ENCODE data around the gene IMPA2. TPM values are rescaled to one million over a fixed set of nuclear protein-coding genes. Genes with fewer than 3 reads are reported as not detected.

The IMPA2 gene
- total and polyA plus RNA-seq, 2 of the 8 experiments (the other 6 are each of a cell fraction or from before 2014, with no cell fraction given), result 102 to 140 TPM

DNA sequence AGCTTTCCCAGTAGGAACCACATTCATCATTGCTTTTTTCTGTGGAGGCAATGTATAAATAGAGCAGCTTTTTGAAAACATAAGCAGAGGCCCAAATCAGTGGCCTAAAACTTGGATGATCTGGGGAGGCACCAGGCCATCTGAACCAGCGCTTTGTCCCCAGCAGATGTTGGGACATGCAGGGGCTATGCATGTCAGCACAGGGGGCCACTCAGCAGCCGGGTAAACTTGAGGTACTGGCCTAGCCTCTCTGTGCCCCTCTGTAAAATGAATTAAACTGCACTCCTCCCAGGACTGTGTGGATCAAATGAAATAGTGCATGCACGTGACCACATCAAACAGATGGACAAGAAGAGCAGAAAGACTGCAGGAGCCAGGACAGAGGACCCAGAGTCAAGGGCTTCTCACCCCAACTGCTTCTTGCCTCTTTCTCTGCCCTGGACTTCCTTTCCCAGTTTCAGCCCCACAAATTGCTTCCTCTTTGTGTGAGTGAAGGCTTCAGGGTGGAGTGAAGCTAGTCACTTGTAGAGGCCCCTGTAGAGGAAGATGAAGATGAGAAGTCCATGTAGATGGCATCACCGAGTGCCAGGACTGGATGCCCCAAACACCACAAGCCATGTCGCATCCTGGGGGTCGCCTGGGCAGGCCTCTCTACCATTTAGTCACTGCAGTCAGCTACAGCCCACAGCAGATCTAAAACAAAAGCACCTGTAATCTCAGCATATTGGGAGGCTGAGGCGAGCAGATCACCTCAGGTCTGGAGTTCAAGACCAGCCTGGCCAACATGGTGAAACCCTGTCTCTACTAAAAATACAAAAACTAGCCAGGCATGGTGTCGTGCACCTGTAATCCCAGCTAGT is 53.2 kb downstream of the IMPA2 start:
- no peak overlapping the region for H3K4me2 ChIP-seq (ENCODE audit: insufficient read depth in 1 of 2, low read depth in 2 of 2, low read length in 2 of 2)
- no peaks in the 10 kb centered on the region for H3K9me3 ChIP-seq (ENCODE audit: insufficient read depth in 2 of 2, low read depth in 1 of 2, low read length in 1 of 2)
- TF ChIP-seq SP2 (IDR thresholded peaks at IDR 0.05; ENCODE audit: low read length), result no peak
- no peak for TF ChIP-seq YY1 (IDR thresholded peaks at IDR 0.05; ENCODE audit: low read depth, low read length)
- TF ChIP-seq RFX5 (IDR thresholded peaks at IDR 0.05; ENCODE audit: borderline replicate concordance, low read depth, low read length), result no peak
- no peak for TF ChIP-seq SP1 (IDR thresholded peaks at IDR 0.05; ENCODE audit: low read depth, low read length)
- TF ChIP-seq ZNF274 (IDR thresholded peaks at IDR 0.05; ENCODE audit: borderline replicate concordance, extremely low read depth, low read length), result no peak
- TF ChIP-seq PHF8 (conservative IDR thresholded peaks at IDR 0.05; ENCODE audit: low read depth, low read length), result no peak
- no peak for TF ChIP-seq RAD21 (IDR thresholded peaks at IDR 0.05 in 1 of 2, conservative IDR thresholded peaks at IDR 0.05 in 1 of 2; ENCODE audit: low read depth in 2 of 2, low read length in 2 of 2)
- H3K36me3 ChIP-seq (ENCODE audit: control insufficient read depth in 2 of 4, insufficient read depth in 4 of 4, low read length in 3 of 4), result peaks cover 7 to 21% (median 13%) of the 10 kb centered on the region in 4 experiments; a peak in 7 of 8 replicates
- H3K4me1 ChIP-seq (replicated peaks in 1 of 4; ENCODE audit: control insufficient read depth in 3 of 4, insufficient read depth in 4 of 4, low read length in 3 of 4), result no peaks in the 10 kb centered on the region
- no peak overlapping the region for H2BK12ac ChIP-seq (ENCODE audit: low read depth, low read length)
- H4K20me1 ChIP-seq (replicated peaks in 1 of 2; ENCODE audit: control insufficient read depth in 1 of 2, insufficient read depth in 2 of 2, low read length in 2 of 2), result peaks cover 0 to 2% of the 10 kb centered on the region in 2 experiments
- H2AFZ ChIP-seq (ENCODE audit: low read length), result no peak overlapping the region
- no peak overlapping the region for H3K23ac ChIP-seq (ENCODE audit: insufficient read length)
- no peaks in the 10 kb centered on the region for H3K79me2 ChIP-seq (ENCODE audit: control insufficient read depth in 1 of 2, insufficient read depth in 2 of 2, low read length in 2 of 2)
- H3K18ac ChIP-seq (ENCODE audit: extremely low read depth, low read length), result no peak overlapping the region
- DNase-seq (ENCODE audit: low read depth in 1 of 2, low spot score in 2 of 2) (peak in 1 of 2 experiments; percentile 41), FAIRE-seq (no peak)
- H3K56ac ChIP-seq (replicated peaks; ENCODE audit: insufficient read length, low read depth, low read length), result no peak overlapping the region
- H4K8ac ChIP-seq (ENCODE audit: extremely low read depth, insufficient read depth, low read length), result no peak overlapping the region
- H2BK20ac ChIP-seq (ENCODE audit: low read length), result no peak overlapping the region
- H2AK5ac ChIP-seq (ENCODE audit: low read depth, low read length), result no peak overlapping the region
- peaks cover 0 to 13% (median 10%) of the 10 kb centered on the region in 4 experiments; a peak in 6 of 7 replicates for H3K27me3 ChIP-seq (replicated peaks in 1 of 4; ENCODE audit: control insufficient read depth in 3 of 4, extremely low read depth in 1 of 4, insufficient read depth in 3 of 4, low read length in 3 of 4)
- no peak overlapping the region for H2BK120ac ChIP-seq (replicated peaks; ENCODE audit: low read depth, low read length)
- H3K23me2 ChIP-seq (ENCODE audit: low read depth, low read length), result peaks cover 3% of the 10 kb centered on the region; the same call in 1 of the 2 replicates
- H3K4ac ChIP-seq (replicated peaks; ENCODE audit: insufficient read length, low read depth, low read length), result no peak overlapping the region
- no peak overlapping the region for H3K14ac ChIP-seq (ENCODE audit: insufficient read length)
- WGBS, 2 experiments (ENCODE audit: extremely low coverage in 1 of 2, insufficient coverage in 1 of 2, insufficient read length in 1 of 2, insufficient replicate concordance in 2 of 2, low coverage in 1 of 2, low lambda C conversion rate in 2 of 2, missing lambda C conversion rate in 1 of 2), result 90% methylated on average over 8 of the region's 8 CpGs; no CpG with 5 or more reads in 1 of the 2 experiments
- H4K91ac ChIP-seq (replicated peaks; ENCODE audit: insufficient read length, low read length), result no peak overlapping the region
- POLR2A ChIA-PET (ENCODE audit: partially characterized antibody), result interaction anchor here (0.6 to 1.6 kb wide), 3 partner anchors 23 to 172 kb away, joined by 3 to 5 read pairs (median 3); no protein-coding TSS in a partner anchor
- no peak overlapping the region for H3K4me3 ChIP-seq (ENCODE audit: extremely low read depth in 1 of 4, insufficient read depth in 2 of 4, low read depth in 3 of 4, low read length in 4 of 4)
- CTCF ChIA-PET (ENCODE audit: partially characterized antibody), result interaction anchor here (1.0 to 6.2 kb wide), 4 partner anchors 40 to 303 kb away, joined by 3 to 34 read pairs (median 17); no protein-coding TSS in a partner anchor
- H2BK5ac ChIP-seq (ENCODE audit: low read depth, low read length), result no peak overlapping the region
- no peak overlapping the region for H3K9ac ChIP-seq (replicated peaks in 1 of 4; ENCODE audit: extremely low read depth in 1 of 4, low read depth in 3 of 4, low read length in 3 of 4)
- H3K27ac ChIP-seq (ENCODE audit: low read depth, low read length), result no peak overlapping the region
- H4K5ac ChIP-seq (ENCODE audit: insufficient read length, low read depth, low read length), result no peak overlapping the region
- no peak overlapping the region for H2BK15ac ChIP-seq (ENCODE audit: low read length)
- no peaks in the 10 kb centered on the region for H3K79me1 ChIP-seq (ENCODE audit: low read depth, low read length)

Data from H1 (cell line).